Ovary (tissue), 9 donors: ENCODE measurements around the gene ARHGEF37. TPM values are rescaled to one million over a fixed set of nuclear protein-coding genes. Genes with fewer than 3 reads are reported as not detected.

Experiments used
- DNase-seq, 5 donors: peaks; one replicate each; pipeline ENCODE4 v3.0.0-alpha.2; 2019 to 2020
- H3K27ac ChIP-seq, 2 donors: fragments of 200-600 bp; one replicate each; pipeline versions ENCODE4 v1.5.1 to v1.8.0; 2019 to 2022
- H3K27me3 ChIP-seq: fragments of 200-600 bp; one replicate; pipeline ENCODE4 v1.8.0; 2022
- H3K36me3 ChIP-seq: fragments of 200-600 bp; sonication (generic); one replicate; pipeline ENCODE4 v1.5.1; 2019
- H3K4me1 ChIP-seq: one replicate; pipeline ENCODE4 v1.8.1; 2013; ENCODE audit warnings: mild to moderate bottlenecking, moderate library complexity; ENCODE audit not compliant: insufficient read depth
- H3K4me3 ChIP-seq: fragments of 200-600 bp; sonication (generic); one replicate; pipeline ENCODE4 v1.5.1; 2017
- H3K9me3 ChIP-seq, 2 donors: fragments of 200-600 bp in 1 of 2; sonication (generic) in 1 of 2; one replicate each; pipeline versions ENCODE4 v1.5.1 to v1.8.1; 2013 to 2019; ENCODE audit warnings: mild to moderate bottlenecking in 1 of 2, moderate library complexity in 1 of 2
- CTCF ChIP-seq, 3 donors: fragments of 450-650 bp in 2 of 3; fragments of 200-600 bp in 1 of 3; IDR thresholded peaks; one replicate each; pipeline versions ENCODE4 v1.5.1 to v1.8.0; 2016 to 2022; ENCODE audit warnings: antibody characterized with exemption in 3 of 3, mild to moderate bottlenecking in 1 of 3
- EP300 ChIP-seq: sonication (generic); formaldehyde crosslinking; IDR thresholded peaks from one replicate; pipeline ENCODE4 v1.6.1; 2017; ENCODE audit warnings: antibody characterized with exemption
- POLR2A ChIP-seq: fragments of 450-650 bp; IDR thresholded peaks from one replicate; pipeline ENCODE4 v1.6.1; 2017; ENCODE audit warnings: antibody characterized with exemption, mild to moderate bottlenecking, moderate library complexity
- whole genome bisulfite sequencing, 3 donors: extraction: QIAGEN DNeasy Blood & Tissue Kit in 1 of 3; methylation state at CpG; one replicate each; pipeline versions ENCODE4 v1.1.5 to v1.1.7; 2013 to 2017; 5-methylcytosine and 5-hydroxymethylcytosine counted together
- intact Hi-C, 4 donors: fragments of 100-400 bp; cut with DNase I; formaldehyde crosslinking; loops; one replicate each; pipeline versions ENCODE4 v1.11.0 to v1.15.1; 2022 to 2023
- polyA plus RNA-seq, 2 donors: library from polyadenylated mRNA; stranded (reverse); fragments of 200-250 nt in 1 of 2; fragments of 350-450 nt in 1 of 2; fragmentation: Illumina TruSeq in 1 of 2; extraction: RNeasy Lipid Tissue Mini Kit (QIAGEN cat#74804) in 1 of 2; gene quantifications; one replicate each; pipeline ENCODE4 v1.2.3, GENCODE V29; 2013 to 2014
- total RNA-seq, 7 donors: library from RNA; depleted of rRNA in 2 of 7; stranded (reverse); fragments of >200 nt in 2 of 7; fragmentation: NEBNext Ultra II Directional in 3 of 7; extraction: Animal tissue kit (Norgen Biotek cat#: 25700) in 3 of 7; gene quantifications; one replicate each; pipeline versions ENCODE4 v1.1.0 to v1.2.4, GENCODE V29; 2016 to 2023
- donor health status: DM: no; HTN: no; CAD: no; lungs with moderate emphysema.
- donor health status: DM: no; HTN: no; CAD: no.
- donor health status: Bipolar disorder and iron deficiency.
- donor health status: DM: yes; HTN: yes; CAD: no.
- donor health status: DM: no; HTN: no; CAD: no.
- donor health status: DM: yes; HTN: yes; CAD: no.

Gene ARHGEF37
- total and polyA plus RNA-seq, 9 donors = 4.1 to 9.9 (median 6.2) TPM

- TF ChIP-seq POLR2A (no peak), CTCF (IDR thresholded peaks at IDR 0.05) (no peak), EP300 (no peak)
- H3K4me3 ChIP-seq = no peak overlapping the region
- H3K27me3 ChIP-seq = no peaks in the 10 kb centered on the region
- no peak overlapping the region for H3K27ac ChIP-seq
- DNase-seq = no peak
- peaks cover 11% of the 10 kb centered on the region for H3K4me1 ChIP-seq
- no peaks in the 10 kb centered on the region for H3K9me3 ChIP-seq
- H3K36me3 ChIP-seq = no peaks in the 10 kb centered on the region
- WGBS, 3 donors = 61 to 68% (median 65%) methylated on average over 3 of the region's 3 CpGs
- intact Hi-C loops = no loop called here
These were observed 41.2 kb upstream of the ARHGEF37 start for GRCh38 chr5:149540089-149540488.

- intact Hi-C loops = no loop called here
- WGBS, 3 donors = 79 to 90% (median 88%) methylated on average over 6 of the region's 6 CpGs
- H3K4me1 ChIP-seq = peaks cover 12% of the 10 kb centered on the region
- TF ChIP-seq POLR2A = no peak
- no peak overlapping the region for H3K27ac ChIP-seq
- DNase-seq = no peak
- no peaks in the 10 kb centered on the region for H3K27me3 ChIP-seq
- no peaks in the 10 kb centered on the region for H3K9me3 ChIP-seq
- H3K36me3 ChIP-seq = no peaks in the 10 kb centered on the region
- H3K4me3 ChIP-seq = no peak overlapping the region
These were observed 39.4 kb upstream of the ARHGEF37 start for GRCh38 chr5:149541893-149542292.

GRCh38 chr5:149543361-149544027 lies 37.8 kb upstream of the ARHGEF37 start:
- 27 to 30% (median 28%) methylated on average over 8 of the region's 8 CpGs for WGBS, 3 donors
- Histone ChIP-seq H3K9me3 (no peaks in the 10 kb centered on the region), H3K36me3 (no peaks in the 10 kb centered on the region), H3K27ac (no peak overlapping the region), H3K27me3 (no peaks in the 10 kb centered on the region), H3K4me3 (no peak overlapping the region), H3K4me1 (peaks cover 19% of the 10 kb centered on the region)
- no peak for DNase-seq
- intact Hi-C loops = no loop called here
- TF ChIP-seq EP300 = no peak
- TF ChIP-seq POLR2A = no peak
- TF ChIP-seq CTCF (IDR thresholded peaks at IDR 0.05) = no peak

GRCh38 chr5:149544028-149544420 lies 37.3 kb upstream of the ARHGEF37 start:
- no peak for TF ChIP-seq EP300
- TF ChIP-seq CTCF (IDR thresholded peaks at IDR 0.05) = no peak
- TF ChIP-seq POLR2A = no peak
- DNase-seq = no peak
- WGBS, 3 donors = 70 to 72% (median 70%) methylated on average over 3 of the region's 3 CpGs
- Histone ChIP-seq H3K4me1 (peaks cover 20% of the 10 kb centered on the region), H3K27ac (no peak overlapping the region), H3K9me3 (no peaks in the 10 kb centered on the region), H3K4me3 (no peak overlapping the region), H3K36me3 (no peaks in the 10 kb centered on the region), H3K27me3 (no peaks in the 10 kb centered on the region)
- intact Hi-C loops = no loop called here

- no peaks in the 10 kb centered on the region for H3K36me3 ChIP-seq
These were observed 36.0 kb upstream of the ARHGEF37 start for GRCh38 chr5:149545327-149545726.

More at GRCh38 chr5:149545327-149545726, 36.0 kb upstream of the ARHGEF37 start:
- H3K27me3 ChIP-seq = no peaks in the 10 kb centered on the region
- no peak overlapping the region for H3K4me3 ChIP-seq
- 79 to 85% (median 80%) methylated on average over 6 of the region's 6 CpGs for WGBS, 3 donors
- H3K27ac ChIP-seq = no peak overlapping the region
- no peaks in the 10 kb centered on the region for H3K9me3 ChIP-seq
- peaks cover 20% of the 10 kb centered on the region for H3K4me1 ChIP-seq
- no peak for DNase-seq
- intact Hi-C loops = loop anchor here in 1 of 4 donors (5.0 kb wide), 1 partner anchor 103 kb away; no protein-coding TSS in a partner anchor
- TF ChIP-seq POLR2A (no peak), EP300 (no peak), CTCF (IDR thresholded peaks at IDR 0.05) (no peak)
